K562 (cell line): ENCODE results near the gene ERRFI1. TPM values are rescaled to one million over a fixed set of nuclear protein-coding genes. Genes with fewer than 3 reads are reported as not detected.

Experiments used
- ATF2 ChIP-seq: sonication (generic); formaldehyde crosslinking; IDR thresholded peaks from 2 replicates; pipeline ENCODE4 v1.8.1; 2022; ENCODE audit warnings: missing genetic modification reagents
- ATF3 ChIP-seq, 2 experiments: fragments of 450-650 bp in 1 of 2; sonication (generic) in 1 of 2; formaldehyde crosslinking in 1 of 2; IDR thresholded peaks in 1 of 2; conservative IDR thresholded peaks in 1 of 2; 2 replicates each; pipeline versions ENCODE4 v1.6.1 to v1.8.1; 2016 to 2023; ENCODE audit warnings: mild to moderate bottlenecking in 2 of 2, moderate library complexity in 2 of 2, inconsistent platforms in 1 of 2, missing genetic modification reagents in 1 of 2
- MYNN ChIP-seq, 2 experiments: sonication (generic); formaldehyde crosslinking in 1 of 2; IDR thresholded peaks; 2 replicates each; pipeline versions ENCODE4 v1.5.0 to v1.6.1; 2016 to 2020; ENCODE audit warnings: antibody characterized with exemption in 1 of 2, missing genetic modification reagents in 1 of 2
- ZBTB33 ChIP-seq: sonication (generic); formaldehyde crosslinking; IDR thresholded peaks from 2 replicates; pipeline ENCODE4 v1.8.1; 2023; ENCODE audit warnings: mild to moderate bottlenecking, missing genetic modification reagents
- ZBTB7A ChIP-seq: IDR thresholded peaks from 2 replicates; pipeline ENCODE4 v1.6.1; 2011; ENCODE audit warnings: low read depth, mild to moderate bottlenecking, low read length, moderate library complexity, borderline replicate concordance; ENCODE audit not compliant: control insufficient read depth
- ZNF764 ChIP-seq: fragments of 250-450 bp; sonication (Bioruptor Pico); IDR thresholded peaks from 2 replicates; pipeline ENCODE4 v1.4.0; 2020; ENCODE audit warnings: low read depth, mild to moderate bottlenecking, moderate library complexity
- polyA plus RNA-seq, 8 experiments: library from polyadenylated mRNA; depleted of rRNA in 4 of 8; stranded (reverse) in 5 of 8; unstranded in 3 of 8; fragments of >200 nt; fragmentation: Nextera tagmentation in 2 of 8; fragmentation: Illumina TruSeq in 1 of 8; extraction: Ambion mirVana in 2 of 8; extraction: Trizol in 1 of 8; gene quantifications; 2 replicates each; pipeline versions ENCODE4 v1.2.1 to v1.2.3, GENCODE V29; 2011 to 2014; ENCODE audit warnings: inconsistent platforms in 1 of 8, missing spikeins in 1 of 8
- total RNA-seq, 7 experiments: library from RNA; depleted of rRNA in 6 of 7; stranded (reverse); fragments of >200 nt in 6 of 7; fragmentation: Illumina TruSeq in 2 of 7; extraction: Trizol in 2 of 7; gene quantifications; 2 replicates each; pipeline versions ENCODE4 v1.2.1 to v1.2.3, GENCODE V29; 2011 to 2021; ENCODE audit warnings: low replicate concordance in 1 of 7
- TF ChIP-seq, protein P1 (sequence below): fragments of 450-650 bp; IDR thresholded peaks from 2 replicates; pipeline ENCODE4 v1.6.1; 2016; ENCODE audit warnings: mild to moderate bottlenecking, moderate library complexity

The ERRFI1 gene
- total and polyA plus RNA-seq, 9 of the 15 experiments (the other 6 are each of a cell fraction or from before 2014, with no cell fraction given): 0.67 to 4.4 (median 1.1) TPM

GRCh38 chr1:8026153-8026975 is at the start of gene ERRFI1 (continued):
- TF ChIP-seq ATF3 (IDR thresholded peaks at IDR 0.05) (no peak), ATF3 (CRISPR knock-in tag; conservative IDR thresholded peaks at IDR 0.05) (peak; percentile 94), ZNF764 (CRISPR knock-in tag) (no peak), MYNN (IDR thresholded peaks at IDR 0.05) (no peak), MYNN (CRISPR knock-in tag; IDR thresholded peaks at IDR 0.05) (no peak), ATF2 (CRISPR knock-in tag) (no peak), ZBTB33 (peak; percentile 95), ZBTB7A (peak; percentile 4; the same call in 1 of the 2 replicates)
- TF ChIP-seq, protein P1, sequence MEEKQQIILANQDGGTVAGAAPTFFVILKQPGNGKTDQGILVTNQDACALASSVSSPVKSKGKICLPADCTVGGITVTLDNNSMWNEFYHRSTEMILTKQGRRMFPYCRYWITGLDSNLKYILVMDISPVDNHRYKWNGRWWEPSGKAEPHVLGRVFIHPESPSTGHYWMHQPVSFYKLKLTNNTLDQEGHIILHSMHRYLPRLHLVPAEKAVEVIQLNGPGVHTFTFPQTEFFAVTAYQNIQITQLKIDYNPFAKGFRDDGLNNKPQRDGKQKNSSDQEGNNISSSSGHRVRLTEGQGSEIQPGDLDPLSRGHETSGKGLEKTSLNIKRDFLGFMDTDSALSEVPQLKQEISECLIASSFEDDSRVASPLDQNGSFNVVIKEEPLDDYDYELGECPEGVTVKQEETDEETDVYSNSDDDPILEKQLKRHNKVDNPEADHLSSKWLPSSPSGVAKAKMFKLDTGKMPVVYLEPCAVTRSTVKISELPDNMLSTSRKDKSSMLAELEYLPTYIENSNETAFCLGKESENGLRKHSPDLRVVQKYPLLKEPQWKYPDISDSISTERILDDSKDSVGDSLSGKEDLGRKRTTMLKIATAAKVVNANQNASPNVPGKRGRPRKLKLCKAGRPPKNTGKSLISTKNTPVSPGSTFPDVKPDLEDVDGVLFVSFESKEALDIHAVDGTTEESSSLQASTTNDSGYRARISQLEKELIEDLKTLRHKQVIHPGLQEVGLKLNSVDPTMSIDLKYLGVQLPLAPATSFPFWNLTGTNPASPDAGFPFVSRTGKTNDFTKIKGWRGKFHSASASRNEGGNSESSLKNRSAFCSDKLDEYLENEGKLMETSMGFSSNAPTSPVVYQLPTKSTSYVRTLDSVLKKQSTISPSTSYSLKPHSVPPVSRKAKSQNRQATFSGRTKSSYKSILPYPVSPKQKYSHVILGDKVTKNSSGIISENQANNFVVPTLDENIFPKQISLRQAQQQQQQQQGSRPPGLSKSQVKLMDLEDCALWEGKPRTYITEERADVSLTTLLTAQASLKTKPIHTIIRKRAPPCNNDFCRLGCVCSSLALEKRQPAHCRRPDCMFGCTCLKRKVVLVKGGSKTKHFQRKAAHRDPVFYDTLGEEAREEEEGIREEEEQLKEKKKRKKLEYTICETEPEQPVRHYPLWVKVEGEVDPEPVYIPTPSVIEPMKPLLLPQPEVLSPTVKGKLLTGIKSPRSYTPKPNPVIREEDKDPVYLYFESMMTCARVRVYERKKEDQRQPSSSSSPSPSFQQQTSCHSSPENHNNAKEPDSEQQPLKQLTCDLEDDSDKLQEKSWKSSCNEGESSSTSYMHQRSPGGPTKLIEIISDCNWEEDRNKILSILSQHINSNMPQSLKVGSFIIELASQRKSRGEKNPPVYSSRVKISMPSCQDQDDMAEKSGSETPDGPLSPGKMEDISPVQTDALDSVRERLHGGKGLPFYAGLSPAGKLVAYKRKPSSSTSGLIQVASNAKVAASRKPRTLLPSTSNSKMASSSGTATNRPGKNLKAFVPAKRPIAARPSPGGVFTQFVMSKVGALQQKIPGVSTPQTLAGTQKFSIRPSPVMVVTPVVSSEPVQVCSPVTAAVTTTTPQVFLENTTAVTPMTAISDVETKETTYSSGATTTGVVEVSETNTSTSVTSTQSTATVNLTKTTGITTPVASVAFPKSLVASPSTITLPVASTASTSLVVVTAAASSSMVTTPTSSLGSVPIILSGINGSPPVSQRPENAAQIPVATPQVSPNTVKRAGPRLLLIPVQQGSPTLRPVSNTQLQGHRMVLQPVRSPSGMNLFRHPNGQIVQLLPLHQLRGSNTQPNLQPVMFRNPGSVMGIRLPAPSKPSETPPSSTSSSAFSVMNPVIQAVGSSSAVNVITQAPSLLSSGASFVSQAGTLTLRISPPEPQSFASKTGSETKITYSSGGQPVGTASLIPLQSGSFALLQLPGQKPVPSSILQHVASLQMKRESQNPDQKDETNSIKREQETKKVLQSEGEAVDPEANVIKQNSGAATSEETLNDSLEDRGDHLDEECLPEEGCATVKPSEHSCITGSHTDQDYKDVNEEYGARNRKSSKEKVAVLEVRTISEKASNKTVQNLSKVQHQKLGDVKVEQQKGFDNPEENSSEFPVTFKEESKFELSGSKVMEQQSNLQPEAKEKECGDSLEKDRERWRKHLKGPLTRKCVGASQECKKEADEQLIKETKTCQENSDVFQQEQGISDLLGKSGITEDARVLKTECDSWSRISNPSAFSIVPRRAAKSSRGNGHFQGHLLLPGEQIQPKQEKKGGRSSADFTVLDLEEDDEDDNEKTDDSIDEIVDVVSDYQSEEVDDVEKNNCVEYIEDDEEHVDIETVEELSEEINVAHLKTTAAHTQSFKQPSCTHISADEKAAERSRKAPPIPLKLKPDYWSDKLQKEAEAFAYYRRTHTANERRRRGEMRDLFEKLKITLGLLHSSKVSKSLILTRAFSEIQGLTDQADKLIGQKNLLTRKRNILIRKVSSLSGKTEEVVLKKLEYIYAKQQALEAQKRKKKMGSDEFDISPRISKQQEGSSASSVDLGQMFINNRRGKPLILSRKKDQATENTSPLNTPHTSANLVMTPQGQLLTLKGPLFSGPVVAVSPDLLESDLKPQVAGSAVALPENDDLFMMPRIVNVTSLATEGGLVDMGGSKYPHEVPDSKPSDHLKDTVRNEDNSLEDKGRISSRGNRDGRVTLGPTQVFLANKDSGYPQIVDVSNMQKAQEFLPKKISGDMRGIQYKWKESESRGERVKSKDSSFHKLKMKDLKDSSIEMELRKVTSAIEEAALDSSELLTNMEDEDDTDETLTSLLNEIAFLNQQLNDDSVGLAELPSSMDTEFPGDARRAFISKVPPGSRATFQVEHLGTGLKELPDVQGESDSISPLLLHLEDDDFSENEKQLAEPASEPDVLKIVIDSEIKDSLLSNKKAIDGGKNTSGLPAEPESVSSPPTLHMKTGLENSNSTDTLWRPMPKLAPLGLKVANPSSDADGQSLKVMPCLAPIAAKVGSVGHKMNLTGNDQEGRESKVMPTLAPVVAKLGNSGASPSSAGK: peak; percentile 99
